Mesenchymal stem cell (in vitro differentiated cells and primary cell): ENCODE measurements around the gene CLTC.

ENCODE experiments used
- DNase-seq: peaks from one replicate; pipeline ENCODE4 v3.0.0-alpha.2; 2013
- H2AFZ ChIP-seq: one replicate; pipeline ENCODE4 v1.6.1; 2013; ENCODE audit warnings: low read depth, mild to moderate bottlenecking, control low read depth, inconsistent platforms, low read length, moderate library complexity
- H2AK5ac ChIP-seq: 2 replicates; pipeline ENCODE4 v1.6.1; 2013; ENCODE audit warnings: low read length, moderate library complexity, mild to moderate bottlenecking, inconsistent platforms; ENCODE audit not compliant: severe bottlenecking
- H2BK120ac ChIP-seq: one replicate; pipeline ENCODE4 v1.6.1; 2013; ENCODE audit warnings: low read depth, mild to moderate bottlenecking, inconsistent platforms, low read length, moderate library complexity
- H2BK12ac ChIP-seq, 2 experiments: one replicate each; pipeline ENCODE4 v1.6.1; 2013; ENCODE audit warnings: inconsistent platforms in 2 of 2, low read length in 2 of 2, mild to moderate bottlenecking in 2 of 2, moderate library complexity in 2 of 2, control low read depth in 1 of 2
- H2BK15ac ChIP-seq: one replicate; pipeline ENCODE4 v1.6.1; 2013; ENCODE audit warnings: mild to moderate bottlenecking, low read depth, inconsistent platforms; ENCODE audit not compliant: poor library complexity, severe bottlenecking
- H2BK5ac ChIP-seq: 2 replicates; pipeline ENCODE4 v1.6.1; 2013; ENCODE audit warnings: low read depth, mild to moderate bottlenecking, low read length, control low read depth, inconsistent platforms; ENCODE audit not compliant: poor library complexity, severe bottlenecking
- H3K14ac ChIP-seq, 2 experiments: one replicate each; pipeline ENCODE4 v1.6.1; 2013; ENCODE audit warnings: inconsistent platforms in 2 of 2, low read length in 2 of 2, control low read depth in 1 of 2, mild to moderate bottlenecking in 1 of 2, moderate library complexity in 1 of 2
- H3K18ac ChIP-seq, 2 experiments: one replicate each; pipeline ENCODE4 v1.6.1; 2013; ENCODE audit warnings: inconsistent platforms in 2 of 2, low read length in 2 of 2, control low read depth in 1 of 2, low read depth in 1 of 2, mild to moderate bottlenecking in 1 of 2
- H3K23ac ChIP-seq, 2 experiments: one replicate each; pipeline ENCODE4 v1.6.1; 2013; ENCODE audit warnings: inconsistent platforms in 2 of 2, low read length in 2 of 2, mild to moderate bottlenecking in 2 of 2, moderate library complexity in 2 of 2, control low read depth in 1 of 2
- H3K27ac ChIP-seq: 2 replicates; pipeline ENCODE4 v1.5.1; 2013; ENCODE audit warnings: mild to moderate bottlenecking, moderate library complexity, low read length, control low read depth, inconsistent platforms; ENCODE audit not compliant: poor library complexity, severe bottlenecking
- H3K27me3 ChIP-seq, 2 experiments: 2 replicates each; pipeline versions ENCODE4 v1.6.1 to v1.7.0; 2013; ENCODE audit warnings: low read length in 2 of 2, mild to moderate bottlenecking in 2 of 2, moderate library complexity in 2 of 2, control low read depth in 1 of 2, inconsistent platforms in 1 of 2; ENCODE audit not compliant: control insufficient read depth in 1 of 2, insufficient read depth in 1 of 2
- H3K36me3 ChIP-seq, 2 experiments: 2 replicates each; pipeline versions ENCODE4 v1.6.1 to v1.7.0; 2013; ENCODE audit warnings: low read length in 2 of 2, control low read depth in 1 of 2, inconsistent platforms in 1 of 2, low read depth in 1 of 2, mild to moderate bottlenecking in 1 of 2; ENCODE audit not compliant: insufficient read depth in 2 of 2, control insufficient read depth in 1 of 2
- H3K4ac ChIP-seq, 2 experiments: one replicate each; pipeline ENCODE4 v1.6.1; 2013; ENCODE audit warnings: inconsistent platforms in 2 of 2, low read length in 2 of 2, mild to moderate bottlenecking in 2 of 2, moderate library complexity in 2 of 2, control low read depth in 1 of 2, low read depth in 1 of 2
- H3K4me1 ChIP-seq: 2 replicates; pipeline ENCODE4 v1.6.1; 2013; ENCODE audit warnings: low read depth, low read length, control low read depth; ENCODE audit not compliant: control insufficient read depth, insufficient read depth
- H3K4me2 ChIP-seq: 2 replicates; pipeline ENCODE4 v1.6.1; 2013; ENCODE audit warnings: low read length, mild to moderate bottlenecking, inconsistent platforms; ENCODE audit not compliant: poor library complexity, severe bottlenecking
- H3K4me3 ChIP-seq, 2 experiments: 2 replicates each; pipeline versions ENCODE4 v1.5.1 to v1.7.0; 2013; ENCODE audit warnings: low read length in 2 of 2, mild to moderate bottlenecking in 2 of 2, control low read depth in 1 of 2, low read depth in 1 of 2; ENCODE audit not compliant: insufficient read depth in 1 of 2
- H3K79me1 ChIP-seq: replicated peaks from 2 replicates; pipeline ENCODE4 v1.6.1; 2013; ENCODE audit warnings: mild to moderate bottlenecking, control low read depth, low read length, inconsistent platforms; ENCODE audit not compliant: poor library complexity, severe bottlenecking
- H3K9ac ChIP-seq: 2 replicates; pipeline ENCODE4 v1.7.0; 2013; ENCODE audit warnings: mild to moderate bottlenecking, low read length, moderate library complexity
- H3K9me3 ChIP-seq: 2 replicates; pipeline ENCODE4 v1.7.0; 2013; ENCODE audit warnings: mild to moderate bottlenecking, low read length; ENCODE audit not compliant: control insufficient read depth
- H4K8ac ChIP-seq: one replicate; pipeline ENCODE4 v1.6.1; 2013; ENCODE audit warnings: inconsistent platforms, mild to moderate bottlenecking, low read length, moderate library complexity
- H4K91ac ChIP-seq: one replicate; pipeline ENCODE4 v1.6.1; 2013; ENCODE audit warnings: mild to moderate bottlenecking, low read length, inconsistent platforms
- WGBS: methylation state at CpG from one replicate; pipeline ENCODE4 v1.1.7; 2013; ENCODE audit warnings: mixed read lengths; 5-methylcytosine and 5-hydroxymethylcytosine counted together

The CLTC gene

DNA sequence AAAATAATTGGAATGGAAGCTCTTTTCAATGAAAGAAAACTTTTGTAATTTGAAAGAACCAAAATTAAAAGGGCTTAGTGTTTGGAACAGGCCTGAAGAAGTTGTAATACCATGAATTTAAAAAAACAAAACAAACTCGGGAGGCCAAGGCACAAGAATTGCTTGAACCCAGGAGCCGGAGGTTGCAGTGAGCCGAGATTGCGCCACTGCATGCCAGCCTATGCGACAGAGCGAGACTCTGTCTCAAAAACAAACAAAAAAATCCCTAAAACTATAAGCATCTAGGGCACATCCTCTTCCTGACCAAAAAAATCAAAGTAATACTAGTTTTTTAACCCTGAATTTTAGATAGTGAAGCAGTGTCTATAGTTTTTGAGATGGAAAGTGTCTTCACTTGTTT lies 12.7 kb downstream of the CLTC start:
- H3K27me3 ChIP-seq = no peaks in the 10 kb centered on the region
- H3K4me1 ChIP-seq = peaks cover 10% of the 10 kb centered on the region
- no peak overlapping the region for H3K23ac ChIP-seq
- no peak overlapping the region for H3K4ac ChIP-seq
- no peak overlapping the region for H3K4me2 ChIP-seq
- no peak overlapping the region for H4K91ac ChIP-seq
- no peak overlapping the region for H3K9ac ChIP-seq
- H3K27ac ChIP-seq = no peak overlapping the region
- no peaks in the 10 kb centered on the region for H3K79me1 ChIP-seq
- H2BK120ac ChIP-seq = no peak overlapping the region
- H3K9me3 ChIP-seq = no peaks in the 10 kb centered on the region
- no peak overlapping the region for H4K8ac ChIP-seq
- no peak overlapping the region for H2BK12ac ChIP-seq
- H3K36me3 ChIP-seq = peaks cover 13 to 43% of the 10 kb centered on the region in 2 experiments
- no peak overlapping the region for H3K14ac ChIP-seq
- no peak overlapping the region for H3K4me3 ChIP-seq
- no peak overlapping the region for H2BK5ac ChIP-seq
- no peak overlapping the region for H2AFZ ChIP-seq
- no peak overlapping the region for H3K18ac ChIP-seq
- no peak for DNase-seq
- H2BK15ac ChIP-seq = no peak overlapping the region
- WGBS = 95% methylated on average over 5 of the region's 6 CpGs
- no peak overlapping the region for H2AK5ac ChIP-seq

GRCh38 chr17:59633658-59634359 lies 14.1 kb downstream of the CLTC start:
- no peak overlapping the region for H3K9ac ChIP-seq
- no peaks in the 10 kb centered on the region for H3K27me3 ChIP-seq
- no peak overlapping the region for H2AFZ ChIP-seq
- H4K8ac ChIP-seq = no peak overlapping the region
- peaks cover 10% of the 10 kb centered on the region for H3K4me1 ChIP-seq
- peak overlapping the region in 1 of 2 experiments; percentile 28 for H3K14ac ChIP-seq
- no peak overlapping the region for H2BK15ac ChIP-seq
- H3K27ac ChIP-seq = peak overlapping the region; percentile 72
- H3K79me1 ChIP-seq = no peaks in the 10 kb centered on the region
- H3K9me3 ChIP-seq = no peaks in the 10 kb centered on the region
- no peak for DNase-seq
- no peak overlapping the region for H2BK5ac ChIP-seq
- peak overlapping the region; percentile 39 for H3K4me2 ChIP-seq
- H2BK120ac ChIP-seq = no peak overlapping the region
- no peak overlapping the region for H4K91ac ChIP-seq
- no peak overlapping the region for H3K18ac ChIP-seq
- no peak overlapping the region for H3K4ac ChIP-seq
- WGBS = 98% methylated on average over 3 of the region's 5 CpGs
- no peak overlapping the region for H3K4me3 ChIP-seq
- H2AK5ac ChIP-seq = peak overlapping the region; percentile 63
- no peak overlapping the region for H2BK12ac ChIP-seq
- peaks cover 10 to 36% of the 10 kb centered on the region in 2 experiments for H3K36me3 ChIP-seq
- no peak overlapping the region for H3K23ac ChIP-seq

GRCh38 chr17:59634632-59635541 lies 15.2 kb downstream of the CLTC start:
- H3K18ac ChIP-seq = no peak overlapping the region
- H4K8ac ChIP-seq = no peak overlapping the region
- DNase-seq = peak; percentile 42
- peak overlapping the region; percentile 71 for H3K27ac ChIP-seq
- no peak overlapping the region for H3K4ac ChIP-seq
- no peaks in the 10 kb centered on the region for H3K9me3 ChIP-seq
- H3K79me1 ChIP-seq = no peaks in the 10 kb centered on the region
- H2BK15ac ChIP-seq = no peak overlapping the region
- H2AK5ac ChIP-seq = no peak overlapping the region
- H3K9ac ChIP-seq = peak overlapping the region; percentile 5
- no peak overlapping the region for H3K23ac ChIP-seq
- no peak overlapping the region for H4K91ac ChIP-seq
- no peaks in the 10 kb centered on the region for H3K27me3 ChIP-seq
- peaks cover 9 to 28% of the 10 kb centered on the region in 2 experiments for H3K36me3 ChIP-seq
- H2BK120ac ChIP-seq = no peak overlapping the region
- no peak overlapping the region for H3K4me3 ChIP-seq
- H2AFZ ChIP-seq = no peak overlapping the region
- H3K4me2 ChIP-seq = no peak overlapping the region
- no peak overlapping the region for H3K14ac ChIP-seq
- H2BK12ac ChIP-seq = no peak overlapping the region
- no peak overlapping the region for H2BK5ac ChIP-seq
- peaks cover 13% of the 10 kb centered on the region for H3K4me1 ChIP-seq
- WGBS = 46% methylated on average over 3 of the region's 3 CpGs

GRCh38 chr17:59637611-59638310 lies 18.1 kb downstream of the CLTC start:
- Histone ChIP-seq H3K36me3 (peaks cover 13 to 23% of the 10 kb centered on the region in 2 experiments), H4K91ac (no peak overlapping the region), H2AK5ac (peak overlapping the region; percentile 78), H3K4me2 (no peak overlapping the region), H2BK15ac (no peak overlapping the region), H2AFZ (no peak overlapping the region), H3K18ac (no peak overlapping the region), H3K4me1 (peaks cover 13% of the 10 kb centered on the region), H2BK5ac (no peak overlapping the region), H3K9ac (no peak overlapping the region), H3K4ac (no peak overlapping the region), H3K27ac (no peak overlapping the region), H3K9me3 (no peaks in the 10 kb centered on the region), H2BK120ac (no peak overlapping the region), H2BK12ac (no peak overlapping the region), H3K14ac (no peak overlapping the region), H3K27me3 (no peaks in the 10 kb centered on the region), H3K4me3 (no peak overlapping the region), H4K8ac (no peak overlapping the region), H3K79me1 (no peaks in the 10 kb centered on the region), H3K23ac (no peak overlapping the region)
- no CpG with 5 or more reads among the region's 1 CpG for WGBS
- no peak for DNase-seq
